Breast epithelium (tissue), 4 donors: ENCODE measurements around the gene EIPR1. TPM values are rescaled to one million over a fixed set of nuclear protein-coding genes. Genes with fewer than 3 reads are reported as not detected.

ENCODE experiments used
- DNase-seq, 2 donors: peaks; one replicate each; pipeline ENCODE4 v3.0.0-alpha.2; 2019; ENCODE audit warnings: low spot score in 2 of 2
- H3K27ac ChIP-seq, 2 donors: fragments of 200-600 bp; sonication (generic) in 1 of 2; one replicate each; pipeline ENCODE4 v1.5.1; 2016 to 2019; ENCODE audit warnings: mild to moderate bottlenecking in 1 of 2
- H3K27me3 ChIP-seq, 2 donors: fragments of 200-600 bp; sonication (generic) in 1 of 2; one replicate each; pipeline versions ENCODE4 v1.5.1 to v1.6.0; 2017 to 2019; ENCODE audit warnings: control low read depth in 1 of 2, mild to moderate bottlenecking in 1 of 2
- H3K36me3 ChIP-seq: fragments of 200-600 bp; one replicate; pipeline ENCODE4 v1.5.1; 2019
- H3K4me1 ChIP-seq, 2 donors: fragments of 200-600 bp; sonication (generic); one replicate each; pipeline ENCODE4 v1.5.1; 2016 to 2019; ENCODE audit warnings: control low read depth in 1 of 2
- H3K4me3 ChIP-seq, 3 donors: fragments of 200-600 bp; sonication (generic); 1 replicate in 2 of 3; 2 replicates in 1 of 3; pipeline ENCODE4 v1.5.1; 2016 to 2019; ENCODE audit warnings: mild to moderate bottlenecking in 3 of 3, moderate library complexity in 2 of 3
- H3K9me3 ChIP-seq, 2 donors: fragments of 200-600 bp; sonication (generic) in 1 of 2; one replicate each; pipeline ENCODE4 v1.5.1; 2016 to 2019; ENCODE audit warnings: control low read depth in 1 of 2
- POLR2A ChIP-seq: fragments of 450-650 bp; IDR thresholded peaks from one replicate; pipeline ENCODE4 v1.6.1; 2016; ENCODE audit warnings: antibody characterized with exemption, mild to moderate bottlenecking, moderate library complexity
- POLR2AphosphoS5 ChIP-seq, 3 donors: sonication (generic); formaldehyde crosslinking; IDR thresholded peaks; one replicate each; pipeline ENCODE4 v1.6.1; 2017; ENCODE audit warnings: antibody characterized with exemption in 3 of 3
- intact Hi-C: fragments of 100-400 bp; cut with DNase I; formaldehyde crosslinking; loops from one replicate; pipeline ENCODE4 v1.15.1; 2023; ENCODE audit warnings: low total_unique reads
- total RNA-seq, 3 donors: library from RNA; depleted of rRNA; stranded (reverse); fragments of >200 nt; gene quantifications; one replicate each; pipeline ENCODE4 v1.1.0, GENCODE V29; 2016
- TF ChIP-seq, protein P1 (sequence below), 3 donors: fragments of 450-650 bp; IDR thresholded peaks; one replicate each; pipeline ENCODE4 v1.5.1; 2016 to 2017; ENCODE audit warnings: antibody characterized with exemption in 3 of 3, mild to moderate bottlenecking in 3 of 3, moderate library complexity in 3 of 3

Gene EIPR1
- total RNA-seq, 3 donors from 2014 or later: 12.8 to 31.0 (median 23.3) TPM

DNA sequence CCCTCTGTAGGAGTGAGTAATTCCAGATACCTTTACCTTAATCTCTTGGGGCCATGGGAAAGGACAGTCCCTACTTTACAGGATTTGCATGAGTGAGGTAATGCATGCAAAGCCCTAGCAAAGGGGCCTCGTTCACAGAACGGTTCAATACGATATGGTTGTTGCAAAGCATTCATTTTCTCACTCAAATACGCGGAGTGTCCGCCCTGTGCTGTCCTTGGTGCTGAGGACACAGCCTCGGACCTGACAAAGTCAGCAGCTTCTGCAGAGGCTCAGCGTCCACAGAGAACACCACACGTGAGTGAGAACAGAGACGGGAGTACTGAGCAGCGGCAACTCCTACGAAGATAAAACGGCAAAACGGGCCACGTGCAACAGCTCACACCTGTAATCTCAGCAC, 125.7 kb downstream of the EIPR1 start:
- Histone ChIP-seq H3K36me3 (no peaks in the 10 kb centered on the region), H3K4me3 (no peak overlapping the region), H3K27ac (no peak overlapping the region), H3K4me1 (no peaks in the 10 kb centered on the region), H3K9me3 (peaks cover 15 to 17% of the 10 kb centered on the region in 2 donors), H3K27me3 (no peaks in the 10 kb centered on the region)
- DNase-seq: no peak
- TF ChIP-seq POLR2A (no peak), POLR2AphosphoS5 (IDR thresholded peaks at IDR 0.05) (no peak)
- TF ChIP-seq, protein P1, sequence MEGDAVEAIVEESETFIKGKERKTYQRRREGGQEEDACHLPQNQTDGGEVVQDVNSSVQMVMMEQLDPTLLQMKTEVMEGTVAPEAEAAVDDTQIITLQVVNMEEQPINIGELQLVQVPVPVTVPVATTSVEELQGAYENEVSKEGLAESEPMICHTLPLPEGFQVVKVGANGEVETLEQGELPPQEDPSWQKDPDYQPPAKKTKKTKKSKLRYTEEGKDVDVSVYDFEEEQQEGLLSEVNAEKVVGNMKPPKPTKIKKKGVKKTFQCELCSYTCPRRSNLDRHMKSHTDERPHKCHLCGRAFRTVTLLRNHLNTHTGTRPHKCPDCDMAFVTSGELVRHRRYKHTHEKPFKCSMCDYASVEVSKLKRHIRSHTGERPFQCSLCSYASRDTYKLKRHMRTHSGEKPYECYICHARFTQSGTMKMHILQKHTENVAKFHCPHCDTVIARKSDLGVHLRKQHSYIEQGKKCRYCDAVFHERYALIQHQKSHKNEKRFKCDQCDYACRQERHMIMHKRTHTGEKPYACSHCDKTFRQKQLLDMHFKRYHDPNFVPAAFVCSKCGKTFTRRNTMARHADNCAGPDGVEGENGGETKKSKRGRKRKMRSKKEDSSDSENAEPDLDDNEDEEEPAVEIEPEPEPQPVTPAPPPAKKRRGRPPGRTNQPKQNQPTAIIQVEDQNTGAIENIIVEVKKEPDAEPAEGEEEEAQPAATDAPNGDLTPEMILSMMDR (IDR thresholded peaks at IDR 0.05): no peak
- intact Hi-C loops: no loop called here

DNA sequence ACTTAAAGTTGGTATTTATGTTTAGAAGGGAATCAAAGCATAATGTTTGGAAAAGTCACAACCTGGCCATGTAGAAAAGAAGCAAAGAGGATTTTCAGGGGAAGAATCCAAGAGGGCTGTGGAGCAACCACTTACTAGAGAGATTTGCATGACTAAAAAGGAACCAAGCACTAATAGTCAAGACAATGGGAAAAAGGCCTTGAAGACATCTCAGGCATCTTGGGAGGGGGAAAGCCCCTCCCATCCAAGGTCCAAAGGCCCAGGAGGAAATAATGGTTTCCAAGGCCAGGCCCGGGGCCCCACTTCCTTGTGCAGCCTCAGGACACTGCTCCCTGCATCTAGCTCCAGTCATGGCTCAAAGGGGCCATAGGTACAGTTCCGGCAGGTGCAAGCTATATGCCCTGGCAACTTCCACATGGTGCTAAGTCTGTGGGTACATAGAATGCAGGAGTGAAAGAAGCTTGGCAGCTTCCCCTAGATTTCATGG, 128.1 kb downstream of the EIPR1 start:
- Histone ChIP-seq H3K4me1 (no peaks in the 10 kb centered on the region), H3K9me3 (peaks cover 15 to 17% of the 10 kb centered on the region in 2 donors), H3K27me3 (no peaks in the 10 kb centered on the region), H3K36me3 (no peaks in the 10 kb centered on the region), H3K27ac (no peak overlapping the region), H3K4me3 (no peak overlapping the region)
- TF ChIP-seq, protein P1 (IDR thresholded peaks at IDR 0.05): no peak
- no peak for TF ChIP-seq POLR2A
- TF ChIP-seq POLR2AphosphoS5 (IDR thresholded peaks at IDR 0.05): no peak
- intact Hi-C loops: no loop called here
- DNase-seq: no peak

GRCh38 chr2:3248754-3249475, 128.7 kb downstream of the EIPR1 start:
- intact Hi-C loops: no loop called here
- DNase-seq: no peak
- H3K4me3 ChIP-seq: no peak overlapping the region
- no peaks in the 10 kb centered on the region for H3K36me3 ChIP-seq
- H3K4me1 ChIP-seq: no peaks in the 10 kb centered on the region
- TF ChIP-seq POLR2A (no peak), POLR2AphosphoS5 (IDR thresholded peaks at IDR 0.05) (no peak)
- TF ChIP-seq, protein P1 (IDR thresholded peaks at IDR 0.05): no peak
- H3K27ac ChIP-seq: no peak overlapping the region
- H3K27me3 ChIP-seq: no peaks in the 10 kb centered on the region
- H3K9me3 ChIP-seq: peaks cover 15 to 17% of the 10 kb centered on the region in 2 donors

GRCh38 chr2:3246928-3247714, 130.5 kb downstream of the EIPR1 start:
- intact Hi-C loops: no loop called here
- H3K9me3 ChIP-seq: peaks cover 15 to 17% of the 10 kb centered on the region in 2 donors
- H3K4me1 ChIP-seq: no peaks in the 10 kb centered on the region
- H3K27ac ChIP-seq: no peak overlapping the region
- no peak for DNase-seq
- H3K36me3 ChIP-seq: no peaks in the 10 kb centered on the region
- TF ChIP-seq POLR2AphosphoS5 (IDR thresholded peaks at IDR 0.05) (no peak), POLR2A (no peak)
- TF ChIP-seq, protein P1 (IDR thresholded peaks at IDR 0.05): no peak
- H3K27me3 ChIP-seq: no peaks in the 10 kb centered on the region
- no peak overlapping the region for H3K4me3 ChIP-seq

DNA sequence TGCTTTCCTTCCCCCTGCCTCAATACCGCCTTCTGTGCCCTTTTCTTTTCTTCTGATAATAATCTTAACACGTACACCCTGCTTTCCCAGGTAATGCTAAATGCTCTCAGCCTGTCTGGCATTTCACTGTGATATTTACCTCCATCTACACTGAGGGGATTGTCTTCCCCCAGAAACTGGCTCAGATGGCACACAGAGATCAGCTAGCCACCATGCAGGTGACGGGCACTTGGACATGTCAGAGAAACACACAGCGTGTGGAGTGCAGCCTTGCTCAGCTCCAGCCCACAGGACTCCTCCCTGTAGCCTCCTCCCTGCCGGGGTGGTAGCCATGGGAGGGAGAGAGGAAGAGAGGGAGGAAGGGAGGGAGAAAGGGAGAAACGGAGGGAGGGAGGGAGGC, 131.2 kb downstream of the EIPR1 start:
- Histone ChIP-seq H3K27me3 (no peaks in the 10 kb centered on the region), H3K36me3 (no peaks in the 10 kb centered on the region), H3K4me1 (no peaks in the 10 kb centered on the region), H3K27ac (no peak overlapping the region), H3K9me3 (peaks cover 15 to 17% of the 10 kb centered on the region in 2 donors), H3K4me3 (no peak overlapping the region)
- intact Hi-C loops: no loop called here
- TF ChIP-seq POLR2AphosphoS5 (IDR thresholded peaks at IDR 0.05) (no peak), POLR2A (no peak)
- TF ChIP-seq, protein P1 (IDR thresholded peaks at IDR 0.05): no peak
- no peak for DNase-seq
